NCI-H1436 treated with DMSO at 0.1 percent for 48 hours (cell line): ENCODE data around the gene RGS11.
A peak's percentile ranks its signal among the peaks of the same experiment; 100 is the strongest.
"Not testable (repeated sequence)": the region's sequence is repeated elsewhere in the genome, so short reads cannot be mapped to it uniquely, and the experiment has no call there.

Experiments
- DNase-seq: peaks from one replicate; lab custom pipeline; 2025; lab: John Stamatoyannopoulos, UW

The RGS11 gene

GRCh38 chr16:280552-280951 lies 4.8 kb upstream of the RGS11 start, which contains the start of gene ARHGDIG:
ARHGDIG (plus strand) TSS chr16:280591; CDS start chr16:280681, 90 bp downstream.
- no peak for DNase-seq

GRCh38 chr16:280005-280460 lies 4.3 kb upstream of the RGS11 start:
- no peak for DNase-seq

DNA sequence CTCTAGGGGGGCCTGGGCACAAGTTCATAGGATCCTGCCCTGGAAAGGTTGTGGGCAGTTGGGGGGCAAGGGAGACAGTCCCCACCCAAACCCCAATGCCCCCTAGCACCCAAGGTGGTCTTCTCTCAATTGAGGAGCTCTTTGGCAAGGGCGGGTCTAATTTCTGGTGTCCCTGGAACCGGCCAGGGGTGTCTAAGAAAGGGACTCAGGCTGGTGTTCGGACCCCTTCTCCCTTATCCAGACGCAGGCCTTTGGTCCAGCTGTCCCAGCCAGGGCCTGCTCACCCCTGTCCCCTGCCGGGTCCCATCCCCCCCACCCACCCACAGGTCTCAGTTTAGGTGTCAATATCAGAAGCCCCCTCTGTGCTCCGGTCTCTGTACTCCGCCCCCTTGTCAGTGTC lies 3.8 kb upstream of the RGS11 start:
- DNase-seq: no peak

DNA sequence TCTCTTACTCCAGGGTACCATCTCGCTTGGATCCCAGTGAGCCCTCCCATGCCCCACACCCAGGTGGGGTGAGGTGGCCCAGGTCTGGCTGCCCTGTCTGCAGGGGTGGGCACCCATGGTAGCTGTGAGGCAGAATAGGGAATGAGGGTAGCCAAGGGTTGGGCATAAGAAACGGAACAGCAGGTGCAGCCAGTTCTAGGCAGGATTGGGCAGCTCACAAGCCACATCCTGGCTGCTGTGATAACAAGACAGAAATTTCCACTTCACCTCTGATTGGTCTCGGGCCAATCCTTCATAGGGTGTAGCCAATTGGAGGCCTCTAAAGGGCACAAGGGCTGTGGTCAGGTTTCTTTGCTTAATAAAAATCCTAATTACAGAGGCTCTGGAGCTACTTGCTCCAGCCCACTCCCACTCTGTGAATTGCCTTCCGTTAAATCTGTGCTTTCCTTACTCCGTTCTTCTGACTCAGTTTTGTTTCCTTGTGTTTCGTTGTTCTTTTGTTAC lies 3.2 kb upstream of the RGS11 start:
- peak; percentile 62 for DNase-seq

DNA sequence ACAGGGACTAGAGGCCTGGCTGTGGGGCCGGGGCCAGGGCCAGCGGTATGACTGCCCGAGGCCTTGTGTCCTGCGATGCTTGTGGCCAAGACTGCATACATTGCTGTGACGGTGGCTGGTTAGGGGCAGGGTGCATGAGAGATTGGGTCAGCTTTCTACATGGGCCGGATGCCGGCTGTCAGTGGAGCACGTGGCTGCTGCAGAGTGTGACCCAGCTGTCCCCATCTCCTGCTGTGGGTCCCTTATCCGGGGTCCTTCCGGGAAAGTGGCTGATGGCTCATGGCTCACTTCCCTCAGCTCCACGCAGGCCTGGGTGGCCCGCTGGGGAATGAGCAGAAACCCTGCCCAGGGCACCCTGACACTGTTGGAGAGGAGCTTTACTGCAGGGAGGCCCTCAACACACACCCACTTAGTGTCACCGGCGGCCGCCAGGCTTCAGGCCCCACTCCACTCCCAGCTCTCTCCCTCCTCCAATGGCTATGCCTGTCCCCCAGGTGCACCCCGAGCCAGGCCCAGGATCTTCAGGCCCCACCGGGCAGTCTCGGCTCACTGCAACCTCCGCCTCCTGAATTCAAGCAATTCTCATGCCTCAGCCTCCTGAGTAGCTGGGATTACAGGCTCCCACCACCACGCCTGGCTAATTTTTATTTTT lies 808 bp upstream of the RGS11 start:
- DNase-seq: no peak

GRCh38 chr16:275041-275641 lies 603 bp downstream of the RGS11 start:
- no peak for DNase-seq

GRCh38 chr16:273547-274421 lies 2.0 kb downstream of the RGS11 start:
- no peak for DNase-seq

DNA sequence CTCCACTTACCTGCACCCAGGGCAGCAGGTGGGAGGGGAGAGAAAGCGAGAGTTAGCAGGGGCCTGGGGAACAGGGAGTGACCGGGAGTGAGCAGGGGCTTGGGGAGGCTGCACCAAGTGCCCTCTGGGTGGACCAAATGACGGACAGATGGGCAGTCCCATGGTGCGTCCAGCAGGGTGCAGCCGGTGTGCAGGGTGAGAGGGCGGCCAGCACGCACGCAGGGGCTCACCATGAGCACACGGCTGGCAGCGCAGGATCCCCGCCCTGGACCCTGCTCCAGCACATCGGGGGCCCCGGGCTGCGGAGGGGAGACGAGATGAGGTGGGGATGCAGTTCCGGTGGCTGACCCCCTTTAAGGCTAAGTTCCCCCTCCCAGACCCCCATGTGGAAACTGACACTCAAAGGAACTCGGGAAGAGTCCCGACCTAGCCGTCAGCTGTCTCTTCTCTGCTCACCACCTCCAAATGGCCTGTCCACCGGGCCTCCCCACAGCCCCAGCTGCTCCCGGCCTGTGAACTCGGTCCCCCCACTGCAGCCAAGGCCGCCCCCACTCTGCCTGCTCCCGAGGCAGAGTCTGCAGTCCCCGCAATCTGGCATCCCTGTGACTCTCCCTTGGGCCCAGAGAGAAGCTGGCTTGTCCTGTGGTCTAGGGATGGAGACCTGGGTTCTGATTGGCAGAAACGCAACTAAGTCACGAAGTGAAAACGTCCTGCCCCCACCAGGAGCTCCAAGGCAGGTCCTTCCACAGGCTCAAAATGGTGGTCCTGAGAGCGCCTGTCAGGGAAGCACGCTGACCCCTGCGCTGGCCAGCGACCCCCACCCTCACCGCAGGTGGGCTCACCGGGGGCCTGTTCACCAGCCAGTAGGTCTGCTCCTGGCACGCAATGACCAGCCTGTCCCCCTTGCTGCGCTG lies 2.9 kb downstream of the RGS11 start:
- no peak for DNase-seq

DNA sequence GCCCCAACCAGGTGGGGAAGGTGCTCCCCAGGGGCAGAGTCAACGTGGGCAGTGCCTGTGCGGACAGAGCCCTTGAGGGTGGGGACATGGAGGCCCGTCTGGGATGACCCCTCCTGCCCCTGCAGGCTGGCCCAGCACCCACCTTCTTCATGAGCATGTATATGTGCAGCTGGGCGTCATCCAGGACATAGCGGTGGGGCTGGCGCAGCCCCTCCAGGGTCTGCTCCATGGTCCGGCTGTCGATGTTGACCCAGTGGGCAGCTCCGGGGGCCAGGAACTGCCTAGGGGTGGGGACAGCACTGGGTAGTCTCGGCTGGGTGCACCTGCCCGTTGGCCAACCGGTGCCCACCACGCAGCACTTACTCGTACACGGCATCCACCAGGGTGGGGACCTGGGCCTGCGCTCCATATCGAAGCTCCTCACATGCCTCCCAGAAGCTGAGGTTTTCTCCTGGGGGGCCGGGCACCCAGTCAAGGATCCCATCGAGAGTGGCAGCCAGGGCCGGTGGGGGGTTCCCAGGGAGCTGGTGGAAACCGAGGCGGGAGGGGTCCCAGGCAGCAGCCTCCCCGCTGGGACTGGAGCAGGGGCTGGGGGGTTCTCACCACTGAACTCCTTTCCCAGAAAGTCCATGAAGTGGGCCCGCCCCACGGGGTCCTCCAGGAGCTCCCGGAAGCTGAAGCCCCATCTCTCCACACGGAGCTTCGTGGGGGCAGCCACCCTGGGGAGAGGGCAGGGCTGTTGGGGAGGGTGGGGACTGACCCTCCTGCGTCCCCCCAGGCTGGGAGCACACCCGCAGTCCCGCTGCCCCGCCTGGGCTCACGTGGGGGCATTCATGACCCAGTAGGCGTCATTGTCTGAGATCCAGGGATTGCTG lies 5.1 kb downstream of the RGS11 start:
- DNase-seq: no peak

DNA sequence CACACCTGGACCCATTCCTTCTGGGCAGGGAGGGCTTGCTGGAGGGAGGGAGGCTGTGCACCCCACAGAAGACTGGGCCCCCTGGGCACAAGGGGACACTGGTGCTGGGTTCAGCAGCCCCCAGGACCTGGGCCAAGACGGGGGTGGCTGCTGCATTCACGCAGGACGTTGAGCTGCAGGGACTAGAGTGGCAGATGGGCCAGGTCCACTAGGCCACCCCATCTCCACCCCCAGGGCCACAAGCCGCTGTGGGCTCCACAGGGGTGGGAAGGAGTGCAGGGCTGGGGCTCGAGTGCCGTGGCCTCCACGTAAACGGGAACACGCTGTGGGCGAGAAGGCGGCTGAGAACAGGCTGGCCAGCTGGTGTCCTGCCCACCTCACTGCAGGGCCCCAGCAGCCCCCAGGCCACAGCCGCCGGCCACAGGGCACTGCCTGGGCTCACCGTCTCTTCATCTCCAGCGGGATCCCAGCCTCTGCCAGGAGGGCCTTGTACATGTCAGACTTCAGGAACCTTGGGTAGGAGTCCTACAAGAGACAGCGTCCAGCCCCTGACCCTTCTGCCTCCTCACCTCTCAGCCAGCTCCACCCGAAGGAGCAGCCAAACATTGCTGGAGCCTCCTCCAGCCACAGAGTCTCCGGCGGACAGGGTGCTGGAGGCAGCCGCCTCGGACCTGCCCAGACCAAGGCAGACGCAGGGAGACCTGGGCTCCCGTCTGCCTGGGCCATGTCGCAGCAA lies 6.5 kb downstream of the RGS11 start:
- no peak for DNase-seq

GRCh38 chr16:268141-269053 lies 7.3 kb downstream of the RGS11 start:
- no peak for DNase-seq

GRCh38 chr16:267562-267961 lies 8.2 kb downstream of the RGS11 start:
- DNase-seq: not testable (repeated sequence)

GRCh38 chr16:266258-267164 lies 9.2 kb downstream of the RGS11 start:
- no peak for DNase-seq

GRCh38 chr16:265711-266110 lies 10.0 kb downstream of the RGS11 start:
- DNase-seq: no peak

DNA sequence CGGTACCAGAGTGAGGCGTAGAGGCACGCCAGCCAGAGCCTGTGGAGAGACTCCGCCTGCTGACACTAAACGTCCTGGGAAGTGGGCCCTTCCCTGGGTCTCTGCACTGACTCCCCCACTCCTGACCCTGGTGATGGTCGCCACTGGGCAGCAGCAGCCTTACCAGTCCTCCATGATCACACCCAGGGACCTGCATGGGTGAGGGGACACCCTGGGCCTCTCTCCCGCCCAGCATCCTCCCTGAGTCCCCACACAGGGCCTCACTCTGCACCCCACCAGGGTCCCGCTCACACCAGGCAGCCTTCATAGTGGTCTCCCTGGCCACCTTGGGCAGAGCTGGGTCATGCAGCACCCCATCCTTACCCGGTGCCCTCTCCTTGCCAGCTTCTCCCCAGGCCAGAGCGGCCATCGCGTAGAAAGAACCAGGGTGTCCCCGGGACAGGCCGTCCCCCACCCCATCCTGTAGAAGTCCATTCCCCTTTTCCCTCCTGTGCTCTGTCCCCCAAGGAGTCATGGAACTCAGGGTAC lies 10.7 kb downstream of the RGS11 start:
- DNase-seq: no peak

GRCh38 chr16:264440-264951 lies 11.2 kb downstream of the RGS11 start:
- DNase-seq: no peak

DNA sequence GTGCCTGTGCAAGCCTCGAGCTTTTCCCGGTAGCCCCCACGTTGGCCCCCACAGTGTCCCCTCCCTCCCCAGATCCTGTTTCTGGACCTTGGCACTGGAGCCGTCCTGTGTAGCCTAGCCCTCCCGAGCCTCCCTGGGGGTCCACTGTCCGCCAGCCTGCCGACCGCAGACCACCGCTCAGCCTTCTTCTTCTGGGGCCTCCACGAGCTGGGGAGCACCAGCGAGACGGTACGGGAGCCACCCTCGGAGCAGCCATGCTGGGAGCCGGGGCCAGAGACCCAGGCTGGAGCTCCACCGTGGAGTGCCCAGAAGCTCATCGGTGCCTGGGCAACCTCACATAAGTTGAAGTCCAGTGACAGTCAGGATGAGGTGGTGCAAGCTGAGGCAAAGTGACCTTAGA lies 11.8 kb downstream of the RGS11 start:
- DNase-seq: no peak
